Activated CD4-positive, alpha-beta T cell treated with anti-CD3 and anti-CD28 coated beads for 4 hours (primary cell): Measurements from ENCODE around the gene UNC5B.

Source experiments
- DNase-seq, 2 donors: peaks; one replicate each; pipeline ENCODE4 v3.0.0-alpha.2; 2020

UNC5B gene

GRCh38 chr10:71255808-71256660, 43.7 kb downstream of the UNC5B start:
- DNase-seq, result no peak

GRCh38 chr10:71256661-71257318, 44.4 kb downstream of the UNC5B start:
- DNase-seq, result no peak

GRCh38 chr10:71257319-71257997, 45.1 kb downstream of the UNC5B start:
- DNase-seq, result no peak

- no peak for DNase-seq
Measured at GRCh38 chr10:71258046-71258445, 45.7 kb downstream of the UNC5B start.

- no peak for DNase-seq
Measured at GRCh38 chr10:71258446-71259145, 46.2 kb downstream of the UNC5B start.

- DNase-seq, result no peak
Measured at GRCh38 chr10:71259282-71259681, 46.9 kb downstream of the UNC5B start.

GRCh38 chr10:71259815-71260501, 47.6 kb downstream of the UNC5B start:
- no peak for DNase-seq

- DNase-seq, result no peak
Measured at GRCh38 chr10:71260622-71261325, 48.4 kb downstream of the UNC5B start.

- no peak for DNase-seq
Measured at GRCh38 chr10:71262027-71262426, 49.7 kb downstream of the UNC5B start.

- DNase-seq, result no peak
Measured at GRCh38 chr10:71262817-71263216, 50.4 kb downstream of the UNC5B start.

- DNase-seq, result no peak
Measured at GRCh38 chr10:71263376-71263775, 51.0 kb downstream of the UNC5B start.

GRCh38 chr10:71264345-71265200, 52.2 kb downstream of the UNC5B start:
- DNase-seq, result no peak

GRCh38 chr10:71265201-71265575, 52.8 kb downstream of the UNC5B start:
- DNase-seq, result no peak

- no peak for DNase-seq
Measured at GRCh38 chr10:71265618-71266146, 53.3 kb downstream of the UNC5B start.

GRCh38 chr10:71266147-71266917, 54.0 kb downstream of the UNC5B start:
- DNase-seq, result no peak

- no peak for DNase-seq
Measured at GRCh38 chr10:71266918-71267442, 54.6 kb downstream of the UNC5B start.

GRCh38 chr10:71267508-71268240, 55.3 kb downstream of the UNC5B start:
- DNase-seq, result no peak

GRCh38 chr10:71268247-71268691, 55.9 kb downstream of the UNC5B start:
- no peak for DNase-seq

GRCh38 chr10:71268758-71269157, 56.4 kb downstream of the UNC5B start:
- DNase-seq, result no peak
